GM15510 (cell line): ENCODE measurements around the gene CTU1.

ENCODE experiments used
- POLR2A ChIP-seq: IDR thresholded peaks from 3 replicates; pipeline ENCODE4 v1.6.1; 2011; ENCODE audit warnings: borderline replicate concordance; ENCODE audit not compliant: insufficient read length; ENCODE audit errors: extremely low read depth

CTU1 gene

DNA sequence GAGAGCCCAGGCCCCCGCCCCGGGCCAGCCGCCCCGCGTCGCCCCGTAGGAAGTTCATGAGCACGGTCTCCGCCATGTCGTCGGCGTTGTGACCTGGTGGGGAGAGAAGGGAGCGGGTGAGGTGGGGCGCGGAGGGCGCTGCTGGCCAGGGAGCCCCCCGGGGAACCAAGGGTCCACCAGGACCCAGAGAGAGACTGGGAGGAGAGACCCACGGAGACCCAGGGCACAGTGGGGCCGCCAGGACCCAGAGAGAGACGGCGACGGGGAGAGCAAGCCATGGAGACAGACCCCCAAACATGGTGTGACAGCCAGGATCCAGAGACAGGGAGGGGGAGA is 9.2 kb downstream of the CTU1 start:
- TF ChIP-seq POLR2A: no peak

- no peak for TF ChIP-seq POLR2A
These were observed 9.7 kb downstream of the CTU1 start for GRCh38 chr19:51098365-51099046.

- no peak for TF ChIP-seq POLR2A
These were observed 10.4 kb downstream of the CTU1 start for GRCh38 chr19:51097796-51098195.

GRCh38 chr19:51097166-51097738 is 11.0 kb downstream of the CTU1 start:
- no peak for TF ChIP-seq POLR2A

DNA sequence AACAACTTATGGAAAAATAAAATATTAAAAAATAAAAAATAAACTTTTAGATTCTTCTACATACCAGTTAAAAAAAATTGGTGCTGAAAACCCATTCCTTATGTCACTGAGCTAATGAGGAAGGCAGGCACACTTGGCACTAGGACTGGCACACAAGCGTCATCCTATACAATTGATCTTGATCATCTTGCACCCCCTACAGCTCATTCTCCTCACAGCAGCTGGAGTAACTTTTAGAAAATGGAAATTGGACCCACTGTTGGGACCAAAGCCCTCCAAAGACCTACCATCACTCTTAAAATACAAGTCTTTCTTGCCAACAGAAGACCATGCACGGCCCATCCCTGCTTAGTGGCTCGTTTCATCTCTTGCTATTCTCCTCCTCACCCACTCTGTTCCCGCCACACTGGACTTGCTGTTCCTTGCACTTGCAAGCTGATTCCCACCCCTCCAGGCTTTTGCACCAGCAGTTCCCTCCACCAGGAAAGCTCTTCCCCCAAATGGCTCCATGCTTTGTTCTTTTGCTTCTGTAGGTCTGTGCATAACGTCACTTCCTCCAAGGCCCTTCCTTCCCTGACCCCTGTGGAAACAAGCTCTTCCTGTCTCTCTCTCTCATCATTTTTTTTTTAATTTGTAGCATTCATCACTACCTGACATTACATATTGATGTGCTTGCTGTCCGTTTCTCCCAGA is 11.6 kb downstream of the CTU1 start:
- no peak for TF ChIP-seq POLR2A

DNA sequence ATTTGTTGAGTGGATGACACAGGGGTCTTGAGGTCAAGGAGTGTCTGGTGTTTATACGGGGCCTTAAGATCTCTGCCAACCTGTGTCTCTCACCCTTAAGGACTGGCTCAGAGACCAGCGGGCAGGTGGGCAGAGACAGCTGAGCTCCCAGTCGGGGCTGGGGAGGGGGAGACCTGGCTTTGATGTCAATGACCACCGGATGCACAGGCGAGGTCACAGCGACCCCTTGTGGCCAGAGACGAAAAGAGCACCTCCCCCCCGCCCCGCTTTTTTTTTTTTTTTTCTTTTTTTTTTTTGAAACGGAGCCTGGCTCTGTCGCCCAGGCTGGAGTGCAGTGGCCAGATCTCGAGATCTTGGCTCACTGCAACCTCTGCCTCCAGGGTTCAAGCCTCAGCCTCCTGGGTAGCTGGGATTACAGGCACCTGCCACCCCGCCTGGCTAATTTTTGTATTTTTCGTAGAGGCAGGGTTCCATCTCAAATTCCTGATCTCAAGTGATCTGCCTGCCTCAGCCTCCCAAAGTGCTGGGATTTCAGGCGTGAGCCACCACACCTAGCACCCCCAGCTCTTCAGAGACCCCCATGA is 13.4 kb downstream of the CTU1 start:
- no peak for TF ChIP-seq POLR2A

- no peak for TF ChIP-seq POLR2A
These were observed 14.5 kb downstream of the CTU1 start for GRCh38 chr19:51093510-51094345.

DNA sequence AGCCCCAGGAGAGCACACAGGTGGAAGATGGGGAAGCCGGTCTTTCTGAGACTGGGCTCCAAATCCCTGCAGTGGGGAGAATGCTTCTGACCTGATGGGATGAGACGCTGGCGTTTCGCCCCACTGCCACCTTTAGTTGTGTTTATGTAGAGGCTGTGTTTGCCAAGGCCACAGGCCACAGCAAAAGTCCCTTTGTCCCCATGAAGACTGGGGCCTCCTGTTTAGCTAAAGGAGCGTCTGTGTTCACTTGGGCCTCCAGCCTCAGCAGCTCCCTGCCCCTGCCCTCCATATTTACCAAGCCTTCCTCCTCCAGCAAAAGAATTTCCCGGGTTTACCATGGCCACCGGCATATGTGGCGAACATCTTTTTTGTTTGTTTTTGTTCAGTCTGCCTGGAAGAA is 15.1 kb downstream of the CTU1 start:
- TF ChIP-seq POLR2A: no peak

DNA sequence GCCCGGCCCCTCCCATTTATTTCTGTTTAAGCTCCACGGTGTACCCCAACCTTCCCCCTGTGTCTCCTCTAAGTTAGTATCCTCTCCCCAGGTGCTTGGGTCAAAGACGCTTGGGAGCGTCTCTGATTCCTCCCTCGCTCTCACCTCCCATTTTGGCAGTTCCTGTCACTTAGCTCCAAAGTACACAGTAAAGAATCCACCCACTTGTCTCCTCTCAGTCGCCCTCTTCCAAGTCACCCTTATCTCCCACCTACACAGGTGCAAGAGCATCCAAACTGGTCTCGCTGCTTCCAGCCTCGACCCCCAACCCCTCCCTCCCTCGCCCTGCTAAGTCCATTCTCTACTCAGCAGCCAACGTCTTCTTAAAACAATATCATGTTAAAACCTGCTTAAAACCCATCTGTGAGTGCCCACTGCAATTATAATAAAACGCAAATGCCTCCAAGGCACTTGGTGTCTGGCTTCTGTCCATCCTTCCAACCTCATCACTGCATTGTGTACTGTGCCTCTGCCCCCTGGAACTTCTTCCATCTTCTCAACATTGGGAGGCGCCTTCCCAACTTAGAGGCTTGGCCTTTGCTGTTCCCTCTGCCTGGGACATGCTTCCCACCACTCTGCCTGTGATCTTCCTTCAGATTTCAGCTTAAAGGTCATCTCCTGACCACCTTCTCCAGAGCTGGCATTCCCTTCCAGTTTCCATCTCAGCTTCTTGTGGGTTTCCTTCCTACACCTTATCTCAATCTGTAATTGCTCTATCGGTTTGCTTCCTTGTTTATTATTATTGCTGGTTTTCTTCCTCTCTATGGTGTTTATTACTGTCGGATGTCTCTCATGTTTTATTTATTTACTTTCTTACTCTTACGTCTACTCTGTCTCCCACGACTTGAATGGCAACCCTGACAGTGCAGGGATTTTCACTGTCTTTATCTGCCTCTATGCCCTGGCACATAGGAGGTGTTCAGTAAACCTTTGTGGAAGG is 16.0 kb downstream of the CTU1 start:
- no peak for TF ChIP-seq POLR2A

GRCh38 chr19:51091126-51091525 is 17.1 kb downstream of the CTU1 start:
- TF ChIP-seq POLR2A: no peak

DNA sequence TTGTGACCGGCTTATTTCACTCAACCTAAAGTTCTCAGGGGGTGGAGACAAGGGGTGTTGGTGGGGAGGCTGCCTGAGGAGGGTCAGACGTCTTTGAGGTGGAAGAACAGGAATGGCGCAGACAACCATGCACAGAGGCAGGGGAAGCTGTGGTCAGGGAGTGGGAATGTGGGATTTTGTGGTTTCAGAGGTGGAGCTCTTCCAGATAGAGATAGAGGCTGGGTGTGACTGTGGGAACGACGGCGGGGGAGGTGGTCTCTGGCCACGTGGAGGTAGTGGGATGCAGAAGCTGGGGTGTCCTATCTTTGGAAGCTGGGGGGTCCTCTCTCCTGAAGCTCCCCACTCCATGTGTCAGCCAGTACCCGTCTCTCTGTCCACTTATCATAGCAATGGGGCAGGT is 17.7 kb downstream of the CTU1 start:
- no peak for TF ChIP-seq POLR2A

GRCh38 chr19:51089786-51090185 is 18.4 kb downstream of the CTU1 start:
- no peak for TF ChIP-seq POLR2A

DNA sequence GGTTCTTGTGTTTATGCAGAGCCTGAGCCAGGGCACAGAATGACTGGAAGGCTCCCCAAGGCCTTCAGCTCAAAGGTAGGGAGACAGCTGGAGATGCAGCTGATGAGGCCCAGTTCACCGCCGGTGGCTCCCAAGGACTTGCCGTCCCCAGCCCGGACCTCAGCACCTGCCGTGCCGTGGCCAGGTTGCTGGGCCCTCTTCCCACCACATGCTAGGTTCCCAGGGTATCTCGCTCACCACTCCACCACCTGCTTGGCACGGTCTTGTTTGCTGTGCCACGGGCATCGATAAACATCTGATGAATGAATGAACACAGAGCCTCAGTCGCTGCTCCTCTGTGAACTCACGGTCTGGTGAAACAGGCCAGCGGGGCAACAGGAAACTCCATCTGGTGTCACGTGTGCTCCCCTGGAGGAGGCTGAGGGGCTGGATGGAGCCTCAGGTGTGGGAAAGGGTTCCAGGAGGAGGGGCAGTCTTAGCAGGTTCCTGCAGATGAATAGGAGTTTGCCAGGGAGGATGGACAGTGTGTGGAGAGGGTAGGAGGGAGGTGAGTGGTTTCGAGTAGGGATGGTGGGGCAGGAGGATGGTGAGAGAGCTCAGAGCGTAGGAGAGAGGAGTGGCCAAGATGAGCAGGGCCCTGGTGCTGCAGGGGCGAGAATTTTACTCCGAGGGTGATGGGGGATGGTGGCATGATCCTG is 21.9 kb downstream of the CTU1 start:
- TF ChIP-seq POLR2A: no peak

GRCh38 chr19:51084505-51084904 is 23.7 kb downstream of the CTU1 start:
- no peak for TF ChIP-seq POLR2A

DNA sequence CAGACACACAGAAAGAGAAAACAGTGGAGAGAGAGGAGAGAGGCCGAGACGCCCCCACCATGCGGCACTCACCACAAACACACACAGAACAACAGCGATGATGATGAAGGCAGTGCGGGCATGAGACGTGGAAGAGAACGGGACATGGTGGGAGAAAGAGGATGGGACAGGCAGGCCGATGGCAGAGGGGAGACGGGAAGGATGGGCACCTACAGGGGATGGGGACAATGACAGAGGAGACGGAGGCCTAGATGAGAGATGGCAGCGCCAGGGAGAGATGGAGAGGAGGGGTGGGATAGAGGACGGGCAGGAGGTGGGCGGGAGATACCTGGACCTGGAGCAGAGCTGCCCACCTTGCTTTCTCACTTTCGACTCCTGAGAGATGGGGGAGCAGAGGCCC is 24.4 kb downstream of the CTU1 start:
- no peak for TF ChIP-seq POLR2A
